Mammary epithelial cell (primary cell): ENCODE measurements around the gene WFIKKN1.

ENCODE experiments used
- CTCF ChIP-seq, 2 donors: IDR thresholded peaks in 1 of 2; conservative IDR thresholded peaks in 1 of 2; 2 replicates each; pipeline ENCODE4 v1.5.1; 2011 to 2012; ENCODE audit warnings: inconsistent platforms in 2 of 2, low read length in 2 of 2, mild to moderate bottlenecking in 2 of 2, control low read depth in 1 of 2, low read depth in 1 of 2; ENCODE audit not compliant: insufficient read depth in 1 of 2; ENCODE audit errors: extremely low read depth in 1 of 2
- EZH2 ChIP-seq: IDR thresholded peaks from 2 replicates; pipeline ENCODE4 v1.6.1; 2012; ENCODE audit warnings: low read length, inconsistent platforms, borderline replicate concordance

DNA sequence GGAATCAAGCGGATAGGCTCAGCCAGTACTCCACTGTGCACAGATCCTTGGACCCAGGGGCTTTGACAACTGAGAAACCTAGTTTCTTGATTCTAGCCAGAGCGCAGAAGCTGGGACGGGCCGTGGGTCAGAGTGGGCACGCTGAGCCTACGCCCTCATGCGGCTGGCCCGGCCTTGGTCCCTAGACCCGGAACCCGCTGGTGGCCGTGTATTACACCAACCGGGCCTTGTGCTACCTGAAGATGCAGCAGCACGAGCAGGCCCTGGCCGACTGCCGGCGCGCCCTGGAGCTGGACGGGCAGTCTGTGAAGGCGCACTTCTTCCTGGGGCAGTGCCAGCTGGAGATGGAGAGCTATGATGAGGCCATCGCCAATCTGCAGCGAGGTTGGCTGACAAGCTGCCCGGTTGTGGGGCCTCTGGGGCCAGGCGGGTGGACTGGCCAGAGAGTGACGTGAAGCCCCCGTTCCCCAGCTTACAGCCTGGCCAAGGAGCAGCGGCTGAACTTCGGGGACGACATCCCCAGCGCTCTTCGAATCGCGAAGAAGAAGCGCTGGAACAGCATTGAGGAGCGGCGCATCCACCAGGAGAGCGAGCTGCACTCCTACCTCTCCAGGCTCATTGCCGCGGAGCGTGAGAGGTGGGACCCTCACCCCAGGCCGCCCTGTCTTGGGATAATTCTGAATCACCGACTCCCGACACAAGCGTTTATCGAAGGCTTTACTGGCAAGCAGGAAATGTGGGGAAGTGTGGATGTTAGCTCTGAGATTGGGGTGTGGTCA, 50.4 kb downstream of the WFIKKN1 start:
- TF ChIP-seq CTCF (conservative IDR thresholded peaks at IDR 0.05 in 1 of 2, IDR thresholded peaks at IDR 0.05 in 1 of 2; ENCODE audit: extremely low read depth in 1 of 2, insufficient read depth in 1 of 2, low read depth in 1 of 2, low read length in 2 of 2) (peak in 1 of 2 donors; percentile 32), EZH2 (no peak)
